ENCODE results near the gene ARAP3.

The ARAP3 gene

DNA sequence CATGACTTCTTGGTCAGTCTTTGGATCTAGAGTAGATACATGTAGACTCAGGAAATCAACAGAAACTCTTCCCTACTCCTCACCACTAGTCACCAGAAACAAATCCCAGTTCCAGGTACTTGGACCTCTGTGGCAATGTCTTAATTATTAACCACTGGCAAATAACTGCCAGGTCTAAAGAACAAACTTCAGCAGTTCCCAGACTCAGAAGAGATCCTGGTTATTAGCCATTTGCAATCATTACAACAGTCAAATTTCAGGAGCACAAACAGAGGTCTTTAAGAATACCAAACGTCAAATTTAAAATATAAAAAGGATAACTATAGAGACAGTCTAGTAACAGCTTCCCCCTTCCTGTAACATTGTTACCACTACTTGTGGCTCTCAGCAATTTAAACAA, 73.5 kb downstream of the ARAP3 start:
- DNase-seq: no peak
- Histone ChIP-seq H3K36me3 (replicated peaks) (no peaks in the 10 kb centered on the region), H3K27ac (no peak overlapping the region), H3K27me3 (replicated peaks) (no peaks in the 10 kb centered on the region), H3K4me3 (ENCODE audit: low read depth, low read length) (no peak overlapping the region)
- TF ChIP-seq, protein P1, sequence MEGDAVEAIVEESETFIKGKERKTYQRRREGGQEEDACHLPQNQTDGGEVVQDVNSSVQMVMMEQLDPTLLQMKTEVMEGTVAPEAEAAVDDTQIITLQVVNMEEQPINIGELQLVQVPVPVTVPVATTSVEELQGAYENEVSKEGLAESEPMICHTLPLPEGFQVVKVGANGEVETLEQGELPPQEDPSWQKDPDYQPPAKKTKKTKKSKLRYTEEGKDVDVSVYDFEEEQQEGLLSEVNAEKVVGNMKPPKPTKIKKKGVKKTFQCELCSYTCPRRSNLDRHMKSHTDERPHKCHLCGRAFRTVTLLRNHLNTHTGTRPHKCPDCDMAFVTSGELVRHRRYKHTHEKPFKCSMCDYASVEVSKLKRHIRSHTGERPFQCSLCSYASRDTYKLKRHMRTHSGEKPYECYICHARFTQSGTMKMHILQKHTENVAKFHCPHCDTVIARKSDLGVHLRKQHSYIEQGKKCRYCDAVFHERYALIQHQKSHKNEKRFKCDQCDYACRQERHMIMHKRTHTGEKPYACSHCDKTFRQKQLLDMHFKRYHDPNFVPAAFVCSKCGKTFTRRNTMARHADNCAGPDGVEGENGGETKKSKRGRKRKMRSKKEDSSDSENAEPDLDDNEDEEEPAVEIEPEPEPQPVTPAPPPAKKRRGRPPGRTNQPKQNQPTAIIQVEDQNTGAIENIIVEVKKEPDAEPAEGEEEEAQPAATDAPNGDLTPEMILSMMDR (IDR thresholded peaks at IDR 0.05; ENCODE audit: low read depth, low read length, missing control alignments): no peak
- in situ Hi-C loops (cut with HindIII; ENCODE audit: low pct_ligation_motif_present, low sequenced_read_pairs): no loop called here

DNA sequence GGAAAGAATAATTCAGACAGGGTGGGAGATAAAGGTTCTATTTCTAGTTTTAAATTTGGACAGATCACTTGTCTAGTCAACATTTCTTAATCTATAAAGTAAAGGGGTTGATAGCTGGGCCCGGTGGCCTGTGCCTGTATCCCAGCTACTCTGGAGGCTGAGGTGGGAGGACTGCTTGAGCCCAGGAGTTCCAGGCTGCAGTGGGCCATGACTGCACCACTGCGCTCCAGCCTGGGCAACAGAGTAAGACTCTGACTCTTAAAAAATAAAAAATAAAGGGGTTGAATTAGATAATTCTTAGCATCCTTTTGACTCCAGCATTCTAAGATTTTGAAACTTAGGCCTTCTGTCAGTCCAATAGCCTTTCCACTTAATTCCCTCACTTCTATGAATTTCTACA, 74.0 kb downstream of the ARAP3 start:
- Histone ChIP-seq H3K27ac (no peak overlapping the region), H3K4me3 (ENCODE audit: low read depth, low read length) (no peak overlapping the region), H3K27me3 (replicated peaks) (no peaks in the 10 kb centered on the region), H3K36me3 (replicated peaks) (no peaks in the 10 kb centered on the region)
- DNase-seq: no peak
- in situ Hi-C loops (cut with HindIII; ENCODE audit: low pct_ligation_motif_present, low sequenced_read_pairs): no loop called here
- TF ChIP-seq, protein P1 (IDR thresholded peaks at IDR 0.05; ENCODE audit: low read depth, low read length, missing control alignments): no peak

DNA sequence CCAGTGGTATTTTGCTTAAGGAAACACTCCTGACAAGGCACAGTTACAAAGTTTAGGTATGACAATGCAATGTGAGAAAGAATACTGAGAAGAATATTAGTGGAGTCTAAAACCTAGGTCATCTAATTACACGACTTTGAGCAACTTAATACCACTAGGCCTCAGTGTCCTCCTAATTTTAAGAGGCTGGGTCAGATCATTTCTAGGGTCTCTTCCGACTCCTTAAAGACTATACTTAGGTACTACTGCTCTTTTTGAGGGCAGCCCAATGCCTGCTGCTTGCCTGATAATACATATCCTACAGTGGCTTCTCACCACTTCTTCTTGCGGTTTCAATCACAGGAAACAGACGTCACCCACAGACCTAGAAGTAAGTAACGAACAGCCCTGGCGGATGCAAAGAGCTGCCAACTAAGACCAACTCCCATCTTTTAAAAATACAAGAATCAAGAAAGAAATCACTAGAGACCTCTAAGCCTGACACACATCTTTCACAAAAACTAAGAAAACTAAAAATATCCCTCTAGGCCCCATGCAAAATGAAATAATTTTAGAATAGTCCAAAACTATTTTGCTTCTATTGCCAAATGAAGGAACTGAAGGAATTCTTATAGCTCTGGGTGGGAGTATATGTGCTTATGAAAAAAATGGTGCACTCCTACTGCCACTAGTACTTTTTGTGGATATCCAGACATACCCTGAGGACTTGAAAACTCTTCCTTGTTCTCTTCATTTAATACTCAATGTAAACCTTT, 76.3 kb downstream of the ARAP3 start:
- peak overlapping the region; percentile 77 for H3K27ac ChIP-seq
- in situ Hi-C loops (cut with HindIII; ENCODE audit: low pct_ligation_motif_present, low sequenced_read_pairs): no loop called here
- DNase-seq: peak; percentile 92
- TF ChIP-seq, protein P1 (IDR thresholded peaks at IDR 0.05; ENCODE audit: low read depth, low read length, missing control alignments): no peak
- H3K27me3 ChIP-seq (replicated peaks): no peaks in the 10 kb centered on the region
- H3K4me3 ChIP-seq (ENCODE audit: low read depth, low read length): no peak overlapping the region
- no peaks in the 10 kb centered on the region for H3K36me3 ChIP-seq (replicated peaks)

DNA sequence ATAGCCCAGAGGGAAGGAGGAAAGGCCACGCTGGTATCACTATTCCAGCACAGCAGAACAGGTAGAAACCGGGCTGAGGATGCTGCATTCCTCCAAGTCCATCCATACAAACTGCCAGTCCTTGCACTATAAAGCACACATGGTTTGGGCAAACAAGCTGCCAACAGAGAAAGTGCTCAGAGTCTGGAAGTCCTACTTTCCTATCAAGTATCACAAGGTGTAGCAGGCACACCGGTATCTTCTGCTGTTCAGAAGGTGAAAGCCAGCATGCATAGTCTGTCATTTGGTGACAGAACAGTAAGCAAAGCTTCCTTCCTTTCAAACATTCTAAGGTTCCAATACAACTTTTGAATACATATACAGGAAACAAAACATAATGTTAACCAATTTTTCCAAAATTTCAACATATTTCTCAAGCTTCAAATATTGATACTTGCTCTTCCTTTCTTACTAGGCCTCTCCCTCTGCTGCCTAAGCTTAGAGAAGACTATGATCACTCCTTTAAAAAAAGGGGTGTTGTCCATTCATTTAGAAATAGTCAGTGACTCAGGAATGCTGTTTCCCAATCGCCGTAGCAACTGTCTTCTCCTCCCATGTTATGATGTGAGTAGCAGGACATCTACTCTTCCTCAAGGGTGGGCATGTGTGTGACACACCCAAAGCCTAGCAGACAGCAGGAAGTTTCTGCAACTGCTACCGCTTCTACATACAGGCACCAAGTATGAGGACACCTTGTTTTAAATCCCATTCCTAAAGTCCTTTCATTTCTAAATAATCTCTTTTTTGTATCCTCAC, 77.9 kb downstream of the ARAP3 start:
- Histone ChIP-seq H3K36me3 (replicated peaks) (no peaks in the 10 kb centered on the region), H3K27me3 (replicated peaks) (no peaks in the 10 kb centered on the region), H3K4me3 (ENCODE audit: low read depth, low read length) (no peak overlapping the region), H3K27ac (peak overlapping the region; percentile 77)
- peak; percentile 97 for DNase-seq
- in situ Hi-C loops (cut with HindIII; ENCODE audit: low pct_ligation_motif_present, low sequenced_read_pairs): no loop called here
- TF ChIP-seq, protein P1 (IDR thresholded peaks at IDR 0.05; ENCODE audit: low read depth, low read length, missing control alignments): no peak
